ENCODE data around the gene MRAP2. TPM values are rescaled to one million over a fixed set of nuclear protein-coding genes. Genes with fewer than 3 reads are reported as not detected.

Gene MRAP2
- total and polyA plus RNA-seq, 8 donors: 0.76 to 10.9 (median 5.8) TPM

DNA sequence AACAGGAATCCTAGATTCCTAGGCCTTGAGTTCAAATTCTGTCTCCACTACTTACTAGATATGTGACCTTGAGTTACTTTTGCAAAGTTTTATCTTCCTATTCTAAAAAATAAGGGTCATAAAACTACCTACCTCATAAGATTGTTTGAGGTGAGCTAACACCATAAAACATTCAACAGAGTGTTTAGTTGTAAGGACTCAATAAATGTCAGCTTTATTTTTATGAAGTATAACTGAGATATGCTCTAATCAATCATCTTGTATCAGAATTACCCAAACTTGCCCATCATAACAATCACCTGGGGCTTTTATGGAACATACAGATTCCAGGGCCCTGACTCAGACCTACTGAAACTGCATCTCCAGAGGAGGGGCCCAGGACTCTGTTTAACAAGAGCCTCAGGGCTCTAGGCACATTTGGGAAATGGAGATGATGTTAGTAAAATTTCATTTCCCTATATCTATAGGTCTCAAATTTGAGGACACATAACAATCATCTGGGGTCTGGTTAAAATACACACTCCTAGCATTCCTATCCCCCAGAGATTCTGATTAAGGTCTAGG, 35.5 kb upstream of the MRAP2 start:
- no peaks in the 10 kb centered on the region for H3K27me3 ChIP-seq
- H3K4me3 ChIP-seq: no peak overlapping the region
- TF ChIP-seq, protein P1, sequence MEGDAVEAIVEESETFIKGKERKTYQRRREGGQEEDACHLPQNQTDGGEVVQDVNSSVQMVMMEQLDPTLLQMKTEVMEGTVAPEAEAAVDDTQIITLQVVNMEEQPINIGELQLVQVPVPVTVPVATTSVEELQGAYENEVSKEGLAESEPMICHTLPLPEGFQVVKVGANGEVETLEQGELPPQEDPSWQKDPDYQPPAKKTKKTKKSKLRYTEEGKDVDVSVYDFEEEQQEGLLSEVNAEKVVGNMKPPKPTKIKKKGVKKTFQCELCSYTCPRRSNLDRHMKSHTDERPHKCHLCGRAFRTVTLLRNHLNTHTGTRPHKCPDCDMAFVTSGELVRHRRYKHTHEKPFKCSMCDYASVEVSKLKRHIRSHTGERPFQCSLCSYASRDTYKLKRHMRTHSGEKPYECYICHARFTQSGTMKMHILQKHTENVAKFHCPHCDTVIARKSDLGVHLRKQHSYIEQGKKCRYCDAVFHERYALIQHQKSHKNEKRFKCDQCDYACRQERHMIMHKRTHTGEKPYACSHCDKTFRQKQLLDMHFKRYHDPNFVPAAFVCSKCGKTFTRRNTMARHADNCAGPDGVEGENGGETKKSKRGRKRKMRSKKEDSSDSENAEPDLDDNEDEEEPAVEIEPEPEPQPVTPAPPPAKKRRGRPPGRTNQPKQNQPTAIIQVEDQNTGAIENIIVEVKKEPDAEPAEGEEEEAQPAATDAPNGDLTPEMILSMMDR (IDR thresholded peaks at IDR 0.05): no peak
- ATAC-seq (no peak), DNase-seq (no peak)
- no peaks in the 10 kb centered on the region for H3K9me3 ChIP-seq
- no peaks in the 10 kb centered on the region for H3K36me3 ChIP-seq
- no peaks in the 10 kb centered on the region for H3K4me1 ChIP-seq
- intact Hi-C loops (cut with DNase I): no loop called here
- H3K27ac ChIP-seq: no peak overlapping the region

DNA sequence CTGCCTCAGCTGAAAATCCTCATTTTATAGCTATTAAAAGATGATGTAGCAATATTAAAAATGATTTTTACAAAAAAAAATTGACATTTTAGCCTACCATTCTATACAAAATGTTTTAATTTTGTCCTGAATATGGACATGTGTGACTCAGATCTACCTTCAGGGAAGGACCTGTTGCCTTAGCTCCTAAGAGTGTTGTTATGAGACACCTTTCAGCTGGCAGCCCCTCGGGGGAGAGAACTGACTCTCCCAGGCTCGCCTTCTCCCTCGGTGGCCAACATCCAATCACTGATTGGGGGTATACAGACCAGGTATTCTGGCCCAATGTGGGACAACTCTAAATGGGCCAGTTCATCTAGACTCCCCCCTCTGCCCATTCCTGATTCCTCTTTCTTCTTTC, 32.5 kb upstream of the MRAP2 start:
- TF ChIP-seq, protein P1 (IDR thresholded peaks at IDR 0.05): no peak
- ATAC-seq (no peak), DNase-seq (no peak)
- Histone ChIP-seq H3K36me3 (no peaks in the 10 kb centered on the region), H3K9me3 (no peaks in the 10 kb centered on the region), H3K27ac (no peak overlapping the region), H3K27me3 (no peaks in the 10 kb centered on the region), H3K4me1 (no peaks in the 10 kb centered on the region), H3K4me3 (no peak overlapping the region)
- intact Hi-C loops (cut with DNase I): no loop called here

DNA sequence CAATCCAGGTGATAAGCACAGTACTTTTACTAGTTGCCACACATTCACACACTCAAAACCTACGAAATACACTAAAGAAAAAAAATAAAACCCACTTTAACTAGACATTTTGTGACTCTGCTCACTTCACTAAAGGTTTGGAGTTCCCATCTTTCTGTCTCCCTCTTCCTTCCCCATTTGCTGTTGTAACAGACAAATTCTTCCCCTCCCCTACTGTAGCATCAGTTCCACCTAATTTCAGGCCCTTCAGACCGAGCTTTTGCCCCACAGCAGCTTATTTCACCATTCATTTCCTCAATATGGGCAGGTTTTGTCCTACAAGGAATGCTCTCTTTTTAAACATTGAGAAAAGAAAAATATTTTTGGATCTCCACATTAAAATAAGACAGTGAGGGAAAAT, 31.3 kb upstream of the MRAP2 start:
- intact Hi-C loops (cut with DNase I): no loop called here
- H3K9me3 ChIP-seq: no peaks in the 10 kb centered on the region
- no peak for ATAC-seq
- H3K4me3 ChIP-seq: no peak overlapping the region
- TF ChIP-seq, protein P1 (IDR thresholded peaks at IDR 0.05): no peak
- H3K36me3 ChIP-seq: no peaks in the 10 kb centered on the region
- no peak for DNase-seq
- no peaks in the 10 kb centered on the region for H3K4me1 ChIP-seq
- no peaks in the 10 kb centered on the region for H3K27me3 ChIP-seq
- no peak overlapping the region for H3K27ac ChIP-seq

DNA sequence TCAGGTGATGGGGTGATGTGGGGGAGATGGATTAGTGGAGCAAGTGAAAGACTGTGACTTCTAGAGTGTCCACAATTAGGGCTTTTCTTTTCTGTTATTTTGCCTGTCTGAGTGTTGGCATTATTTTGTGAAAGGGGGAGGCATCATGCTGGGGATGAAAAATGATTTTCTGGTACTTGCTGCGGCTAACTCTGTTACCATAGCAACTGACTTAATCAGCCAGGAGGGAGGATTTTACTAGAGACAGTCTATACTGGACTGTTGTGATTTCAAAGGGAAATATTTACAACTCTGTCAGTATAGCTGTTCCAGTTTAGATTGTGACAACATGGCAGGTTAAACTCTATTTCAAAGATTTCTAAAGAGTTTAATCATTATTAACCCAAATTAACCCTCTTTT, 30.4 kb upstream of the MRAP2 start:
- H3K27me3 ChIP-seq: no peaks in the 10 kb centered on the region
- intact Hi-C loops (cut with DNase I): no loop called here
- no peak for DNase-seq
- TF ChIP-seq, protein P1 (IDR thresholded peaks at IDR 0.05): no peak
- no peak overlapping the region for H3K4me3 ChIP-seq
- H3K9me3 ChIP-seq: no peaks in the 10 kb centered on the region
- no peak overlapping the region for H3K27ac ChIP-seq
- H3K36me3 ChIP-seq: no peaks in the 10 kb centered on the region
- no peaks in the 10 kb centered on the region for H3K4me1 ChIP-seq
- ATAC-seq: no peak

DNA sequence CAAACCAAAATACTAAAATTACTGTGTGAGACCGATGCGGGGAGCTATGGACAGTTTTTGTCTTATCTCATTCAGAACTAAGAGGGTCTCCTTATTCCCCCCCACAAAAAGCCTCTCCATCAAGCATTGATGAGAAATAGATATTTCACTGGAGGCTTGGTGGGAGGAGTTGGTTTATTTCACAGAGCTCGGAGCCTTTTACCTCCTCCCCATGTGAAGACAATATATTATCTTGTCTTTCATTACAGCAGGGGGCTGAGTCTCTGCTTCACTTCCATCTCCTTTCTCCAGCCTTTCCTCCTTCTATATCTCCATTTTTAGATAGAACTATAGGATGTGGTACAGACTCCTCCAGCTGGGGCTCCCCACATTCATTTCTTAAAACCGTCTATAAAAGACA, 29.9 kb upstream of the MRAP2 start:
- no peak for DNase-seq
- Histone ChIP-seq H3K36me3 (no peaks in the 10 kb centered on the region), H3K27me3 (no peaks in the 10 kb centered on the region), H3K4me3 (no peak overlapping the region), H3K9me3 (no peaks in the 10 kb centered on the region), H3K4me1 (no peaks in the 10 kb centered on the region), H3K27ac (no peak overlapping the region)
- ATAC-seq: no peak
- TF ChIP-seq, protein P1 (IDR thresholded peaks at IDR 0.05): no peak
- intact Hi-C loops (cut with DNase I): no loop called here
